Esophagus muscularis mucosa (tissue), 4 donors: ENCODE results near the gene EEPD1. TPM values are rescaled to one million over a fixed set of nuclear protein-coding genes. Genes with fewer than 3 reads are reported as not detected.

Experiments used
- DNase-seq: peaks from one replicate; pipeline ENCODE4 v3.0.0-alpha.2; 2017; ENCODE audit errors: extremely low spot score
- H3K27ac ChIP-seq, 4 donors: fragments of 200-600 bp; sonication (generic); replicated peaks in 1 of 4; 1 replicate in 3 of 4; 2 replicates in 1 of 4; pipeline ENCODE4 v1.5.1; 2016 to 2019; ENCODE audit warnings: mild to moderate bottlenecking in 1 of 4
- H3K27me3 ChIP-seq, 4 donors: fragments of 200-600 bp; sonication (generic); one replicate each; pipeline versions ENCODE4 v1.5.1 to v1.6.0; 2016 to 2019
- H3K36me3 ChIP-seq, 4 donors: fragments of 200-600 bp; sonication (generic); one replicate each; pipeline ENCODE4 v1.5.1; 2016 to 2019
- H3K4me1 ChIP-seq, 4 donors: fragments of 200-600 bp; sonication (generic); one replicate each; pipeline ENCODE4 v1.5.1; 2016 to 2019
- H3K4me3 ChIP-seq, 4 donors: fragments of 200-600 bp; sonication (generic); 1 replicate in 2 of 4; 2 replicates in 2 of 4; pipeline ENCODE4 v1.5.1; 2016 to 2019; ENCODE audit warnings: mild to moderate bottlenecking in 4 of 4, moderate library complexity in 1 of 4
- H3K9me3 ChIP-seq, 4 donors: fragments of 200-600 bp; sonication (generic); 1 replicate in 3 of 4; 2 replicates in 1 of 4; pipeline ENCODE4 v1.5.1; 2016 to 2019
- EP300 ChIP-seq: sonication (generic); formaldehyde crosslinking; IDR thresholded peaks from one replicate; pipeline ENCODE4 v1.6.1; 2017; ENCODE audit warnings: antibody characterized with exemption
- POLR2A ChIP-seq: fragments of 450-650 bp; IDR thresholded peaks from one replicate; pipeline ENCODE4 v1.6.1; 2017; ENCODE audit warnings: antibody characterized with exemption, moderate library complexity, mild to moderate bottlenecking, low read depth
- POLR2AphosphoS5 ChIP-seq, 2 donors: sonication (generic); formaldehyde crosslinking; IDR thresholded peaks; one replicate each; pipeline ENCODE4 v1.6.1; 2017; ENCODE audit warnings: antibody characterized with exemption in 2 of 2
- WGBS: methylation state at CpG from one replicate; pipeline ENCODE4 v1.1.5; 2018; 5-methylcytosine and 5-hydroxymethylcytosine counted together
- intact Hi-C: fragments of 100-400 bp; cut with DNase I; formaldehyde crosslinking; loops from one replicate; pipeline ENCODE4 v1.15.1; 2023
- small RNA-seq, 3 donors: library from RNA; depleted of rRNA; stranded (forward); fragments of <200 nt; gene quantifications; one replicate each; pipeline ENCODE3, GENCODE V24; 2016
- total RNA-seq, 4 donors: library from RNA; depleted of rRNA; stranded (reverse); fragments of >200 nt; gene quantifications; one replicate each; pipeline versions ENCODE4 v1.1.0 to v1.2.1, GENCODE V29; 2016
- TF ChIP-seq, protein P1 (sequence below), 3 experiments: fragments of 200-600 bp in 2 of 3; fragments of 450-650 bp in 1 of 3; sonication (generic) in 2 of 3; IDR thresholded peaks; one replicate each; pipeline ENCODE4 v1.5.1; 2017 to 2019; ENCODE audit warnings: antibody characterized with exemption in 3 of 3, mild to moderate bottlenecking in 2 of 3, moderate library complexity in 1 of 3

Gene EEPD1
- total RNA-seq, 4 donors from 2014 or later: 18.7 to 27.9 (median 26.6) TPM

DNA sequence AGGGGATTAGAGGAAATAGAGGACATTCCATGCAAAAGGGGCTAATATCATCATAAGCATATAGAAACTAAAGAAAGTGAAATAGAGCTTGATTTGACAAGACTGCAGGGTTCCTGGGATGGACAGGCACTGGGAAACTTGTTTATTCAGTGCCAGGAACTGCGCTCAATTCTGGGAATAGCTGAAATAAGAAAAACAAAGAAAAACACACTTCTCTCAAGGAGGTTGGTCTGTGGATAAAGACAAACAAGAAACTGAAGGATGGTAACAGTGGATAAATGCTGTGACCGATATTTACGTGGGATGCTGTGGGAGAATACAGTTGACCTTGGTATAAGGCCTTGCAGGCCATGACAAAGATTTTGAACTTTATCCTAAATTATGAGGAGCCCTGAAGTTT, 195.7 kb downstream of the EEPD1 start:
- Histone ChIP-seq H3K4me1 (peaks cover 0 to 18% (median 15%) of the 10 kb centered on the region in 4 donors), H3K9me3 (no peaks in the 10 kb centered on the region), H3K4me3 (no peak overlapping the region), H3K36me3 (no peaks in the 10 kb centered on the region), H3K27ac (no peak overlapping the region), H3K27me3 (no peaks in the 10 kb centered on the region)
- no peak for TF ChIP-seq EP300
- no peak for DNase-seq
- WGBS: 92% methylated on average over 3 of the region's 3 CpGs
- intact Hi-C loops: no loop called here

DNA sequence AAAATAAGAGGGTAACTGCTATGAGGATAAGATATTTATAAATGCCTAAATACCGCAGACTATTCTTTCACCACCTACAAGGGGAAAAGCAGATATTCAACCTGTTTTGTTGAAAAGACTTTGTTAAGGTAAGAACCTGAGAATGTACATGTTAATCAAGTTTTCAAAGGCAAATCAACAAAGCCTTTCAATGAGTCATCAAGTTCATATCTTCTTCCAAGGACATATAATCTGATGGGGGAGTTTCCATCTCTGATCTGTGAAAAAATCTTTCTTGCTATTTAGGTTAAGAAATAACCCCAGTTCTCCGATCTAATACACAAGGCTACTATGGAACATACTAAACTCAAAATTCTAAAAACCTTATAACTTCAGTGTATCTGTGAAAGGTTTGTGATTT, 196.6 kb downstream of the EEPD1 start:
- Histone ChIP-seq H3K36me3 (no peaks in the 10 kb centered on the region), H3K9me3 (no peaks in the 10 kb centered on the region), H3K4me3 (no peak overlapping the region), H3K4me1 (peaks cover 0 to 18% (median 15%) of the 10 kb centered on the region in 4 donors), H3K27ac (no peak overlapping the region), H3K27me3 (no peaks in the 10 kb centered on the region)
- no peak for DNase-seq
- 94% methylated on average over 2 of the region's 2 CpGs for WGBS
- intact Hi-C loops: no loop called here
- TF ChIP-seq EP300: no peak
- TF ChIP-seq, protein P1, sequence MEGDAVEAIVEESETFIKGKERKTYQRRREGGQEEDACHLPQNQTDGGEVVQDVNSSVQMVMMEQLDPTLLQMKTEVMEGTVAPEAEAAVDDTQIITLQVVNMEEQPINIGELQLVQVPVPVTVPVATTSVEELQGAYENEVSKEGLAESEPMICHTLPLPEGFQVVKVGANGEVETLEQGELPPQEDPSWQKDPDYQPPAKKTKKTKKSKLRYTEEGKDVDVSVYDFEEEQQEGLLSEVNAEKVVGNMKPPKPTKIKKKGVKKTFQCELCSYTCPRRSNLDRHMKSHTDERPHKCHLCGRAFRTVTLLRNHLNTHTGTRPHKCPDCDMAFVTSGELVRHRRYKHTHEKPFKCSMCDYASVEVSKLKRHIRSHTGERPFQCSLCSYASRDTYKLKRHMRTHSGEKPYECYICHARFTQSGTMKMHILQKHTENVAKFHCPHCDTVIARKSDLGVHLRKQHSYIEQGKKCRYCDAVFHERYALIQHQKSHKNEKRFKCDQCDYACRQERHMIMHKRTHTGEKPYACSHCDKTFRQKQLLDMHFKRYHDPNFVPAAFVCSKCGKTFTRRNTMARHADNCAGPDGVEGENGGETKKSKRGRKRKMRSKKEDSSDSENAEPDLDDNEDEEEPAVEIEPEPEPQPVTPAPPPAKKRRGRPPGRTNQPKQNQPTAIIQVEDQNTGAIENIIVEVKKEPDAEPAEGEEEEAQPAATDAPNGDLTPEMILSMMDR (IDR thresholded peaks at IDR 0.05): no peak
- no peak for TF ChIP-seq POLR2A
- TF ChIP-seq POLR2AphosphoS5 (IDR thresholded peaks at IDR 0.05): no peak

Small RNAs within 50 kb of the gene (small RNA-seq; reads per million reads assigned to genes)
- gene AC006960.1: 0 reads per million in 3 donors
- 0 reads per million in 3 donors for gene AC007327.1
- gene RF00019: 0 reads per million in 3 donors

Other genes with a start within 250 kb of the EEPD1 start
- 10 to 100 TPM in 2 of 4 donors, 1 to 10 TPM in 2; 4.1 to 11.2 (median 8.0) TPM for gene ANLN, start 236.6 kb downstream of the EEPD1 start, total RNA-seq